Measurements from ENCODE around the gene PABPN1L. TPM values are rescaled to one million over a fixed set of nuclear protein-coding genes. Genes with fewer than 3 reads are reported as not detected.
A peak's percentile ranks its signal among the peaks of the same experiment; 100 is the strongest.

The PABPN1L gene
- total and polyA plus RNA-seq, 2 donors (not counting 1 experiment from before 2014, with no cell fraction given) = 0.21 to 0.84 TPM

DNA sequence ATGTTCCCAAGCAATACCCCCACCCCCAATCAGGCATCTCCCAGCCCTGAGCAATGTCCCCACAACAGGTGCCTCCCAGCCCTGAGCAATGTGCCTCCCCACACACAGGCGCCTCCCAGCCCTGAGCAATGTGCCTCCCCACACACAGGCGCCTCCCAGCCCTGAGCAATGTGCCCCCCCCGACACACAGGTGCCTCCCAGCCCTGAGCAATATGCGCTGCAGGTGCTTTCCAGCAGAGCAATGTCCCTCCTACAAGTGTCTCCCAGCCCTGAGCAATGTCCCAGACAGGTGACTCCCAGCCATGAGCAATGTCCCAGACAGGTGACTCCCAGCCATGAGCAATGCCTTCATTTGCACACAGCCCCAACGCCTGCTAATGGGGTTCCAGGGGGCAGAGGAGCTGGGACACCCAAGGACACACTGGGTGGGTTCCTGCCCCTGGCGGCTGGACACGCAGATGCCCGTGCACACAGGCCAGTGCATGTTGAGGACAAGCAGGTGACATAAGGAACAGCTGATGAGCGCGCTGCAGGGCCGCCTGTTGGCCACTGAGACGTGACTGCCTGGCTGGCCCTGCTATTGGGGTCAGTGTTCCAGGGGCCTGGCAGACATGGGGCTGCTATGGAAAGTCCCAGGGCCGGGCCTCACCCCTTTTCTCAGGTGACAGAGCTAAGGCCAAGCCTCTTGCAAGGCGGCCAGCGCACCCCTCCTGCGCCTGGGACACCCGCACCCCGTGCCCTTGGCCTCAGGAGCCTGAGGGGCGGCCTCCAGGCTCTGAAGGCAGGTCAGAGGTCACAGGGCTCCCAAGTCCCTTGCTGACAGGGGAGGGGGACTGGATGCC, 26.9 kb upstream of the PABPN1L start:
- no peak overlapping the region for H3K4me3 ChIP-seq (ENCODE audit: control extremely low read depth in 1 of 5, extremely low read depth in 1 of 5, insufficient read depth in 1 of 5, low read depth in 2 of 5, low read length in 4 of 5)
- H3K27ac ChIP-seq (ENCODE audit: low read length in 2 of 2) = no peak overlapping the region
- Mint-ChIP-seq H3K27ac (peak overlapping the region; percentile 10), H3K4me3 (no peak overlapping the region), H3K9me3 (ENCODE audit: insufficient read depth) (no peaks in the 10 kb centered on the region), H3K4me1 (peaks cover 12% of the 10 kb centered on the region), H3K27me3 (no peaks in the 10 kb centered on the region)
- peaks cover 83% of the 10 kb centered on the region for H4K20me1 ChIP-seq (ENCODE audit: control insufficient read depth, insufficient read depth, low read length, poor library complexity, severe bottlenecking)
- intact Hi-C loops (cut with micrococcal nuclease) = no loop called here
- H2AFZ ChIP-seq (ENCODE audit: insufficient read depth, low read depth, low read length, poor library complexity, severe bottlenecking) = no peak overlapping the region
- peaks cover 0 to 68% of the 10 kb centered on the region in 2 experiments for H3K36me3 ChIP-seq (replicated peaks in 1 of 2; ENCODE audit: control extremely low read depth in 1 of 2, control insufficient read depth in 1 of 2, extremely low read depth in 1 of 2, insufficient read depth in 2 of 2, low read length in 1 of 2)
- H3K27me3 ChIP-seq (replicated peaks in 1 of 4; ENCODE audit: control extremely low read depth in 1 of 4, control insufficient read depth in 3 of 4, insufficient read depth in 4 of 4, low read length in 3 of 4) = no peaks in the 10 kb centered on the region
- ATAC-seq (ENCODE audit: low read depth) (no peak), DNase-seq (no peak)
- 95% methylated on average over 19 of the region's 19 CpGs for WGBS (ENCODE audit: insufficient coverage)
- H3K79me2 ChIP-seq (ENCODE audit: control insufficient read depth, insufficient read depth, low read length) = peaks cover 36% of the 10 kb centered on the region
- H3K4me1 ChIP-seq (ENCODE audit: control insufficient read depth in 2 of 2, insufficient read depth in 2 of 2, low read length in 2 of 2) = peaks cover 15 to 17% of the 10 kb centered on the region in 2 donors
- no peak overlapping the region for H3K4me2 ChIP-seq (replicated peaks; ENCODE audit: low read depth, low read length, poor library complexity, severe bottlenecking)
- no peaks in the 10 kb centered on the region for H3K9me3 ChIP-seq (ENCODE audit: control extremely low read depth in 1 of 3, control insufficient read depth in 2 of 3, insufficient read depth in 1 of 3, low read length in 2 of 3)
- no peak for TF ChIP-seq EZH2 (IDR thresholded peaks at IDR 0.05; ENCODE audit: borderline replicate concordance, insufficient read depth, low read depth, low read length, poor library complexity, severe bottlenecking)
- TF ChIP-seq, protein P1, sequence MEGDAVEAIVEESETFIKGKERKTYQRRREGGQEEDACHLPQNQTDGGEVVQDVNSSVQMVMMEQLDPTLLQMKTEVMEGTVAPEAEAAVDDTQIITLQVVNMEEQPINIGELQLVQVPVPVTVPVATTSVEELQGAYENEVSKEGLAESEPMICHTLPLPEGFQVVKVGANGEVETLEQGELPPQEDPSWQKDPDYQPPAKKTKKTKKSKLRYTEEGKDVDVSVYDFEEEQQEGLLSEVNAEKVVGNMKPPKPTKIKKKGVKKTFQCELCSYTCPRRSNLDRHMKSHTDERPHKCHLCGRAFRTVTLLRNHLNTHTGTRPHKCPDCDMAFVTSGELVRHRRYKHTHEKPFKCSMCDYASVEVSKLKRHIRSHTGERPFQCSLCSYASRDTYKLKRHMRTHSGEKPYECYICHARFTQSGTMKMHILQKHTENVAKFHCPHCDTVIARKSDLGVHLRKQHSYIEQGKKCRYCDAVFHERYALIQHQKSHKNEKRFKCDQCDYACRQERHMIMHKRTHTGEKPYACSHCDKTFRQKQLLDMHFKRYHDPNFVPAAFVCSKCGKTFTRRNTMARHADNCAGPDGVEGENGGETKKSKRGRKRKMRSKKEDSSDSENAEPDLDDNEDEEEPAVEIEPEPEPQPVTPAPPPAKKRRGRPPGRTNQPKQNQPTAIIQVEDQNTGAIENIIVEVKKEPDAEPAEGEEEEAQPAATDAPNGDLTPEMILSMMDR (IDR thresholded peaks at IDR 0.05) = no peak
- POLR2A ChIA-PET = no interaction called here
- H3K9ac ChIP-seq (ENCODE audit: low read length) = no peak overlapping the region
- CTCF ChIA-PET = interaction anchor here (1.6 kb wide), 1 partner anchor 12 kb away, joined by 4 read pairs; no protein-coding TSS in a partner anchor

DNA sequence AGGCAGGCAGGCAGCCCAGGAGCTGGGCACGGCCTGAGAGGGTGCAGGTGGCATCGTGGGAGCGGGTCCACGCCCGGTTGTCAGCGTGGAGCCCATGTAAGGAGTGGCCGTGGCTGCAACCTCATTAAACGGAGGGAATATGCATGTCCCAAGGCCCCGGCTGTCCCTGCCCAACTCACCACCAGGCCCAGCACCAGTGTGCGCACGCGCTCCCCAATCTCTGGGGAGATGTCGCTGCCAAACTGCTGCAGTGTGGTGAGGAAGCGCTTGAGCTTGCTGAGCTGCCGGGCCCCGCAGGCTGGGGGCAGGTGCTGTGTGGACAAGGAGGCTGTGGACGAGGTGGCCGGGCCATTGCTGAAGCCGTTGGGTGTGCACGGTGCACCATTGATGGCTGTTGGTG, 25.6 kb upstream of the PABPN1L start:
- POLR2A ChIA-PET = no interaction called here
- no peak for TF ChIP-seq EZH2 (IDR thresholded peaks at IDR 0.05; ENCODE audit: borderline replicate concordance, insufficient read depth, low read depth, low read length, poor library complexity, severe bottlenecking)
- TF ChIP-seq, protein P1 (IDR thresholded peaks at IDR 0.05) = no peak
- no peaks in the 10 kb centered on the region for H3K27me3 Mint-ChIP-seq
- peaks cover 15 to 17% of the 10 kb centered on the region in 2 donors for H3K4me1 ChIP-seq (ENCODE audit: control insufficient read depth in 2 of 2, insufficient read depth in 2 of 2, low read length in 2 of 2)
- H3K9me3 ChIP-seq (ENCODE audit: control extremely low read depth in 1 of 3, control insufficient read depth in 2 of 3, insufficient read depth in 1 of 3, low read length in 2 of 3) = no peaks in the 10 kb centered on the region
- H2AFZ ChIP-seq (ENCODE audit: insufficient read depth, low read depth, low read length, poor library complexity, severe bottlenecking) = no peak overlapping the region
- peaks cover 12% of the 10 kb centered on the region for H3K4me1 Mint-ChIP-seq
- H3K4me3 ChIP-seq (ENCODE audit: control extremely low read depth in 1 of 5, extremely low read depth in 1 of 5, insufficient read depth in 1 of 5, low read depth in 2 of 5, low read length in 4 of 5) = no peak overlapping the region
- H3K9ac ChIP-seq (ENCODE audit: low read length) = no peak overlapping the region
- WGBS (ENCODE audit: insufficient coverage) = 95% methylated on average over 19 of the region's 20 CpGs
- no peaks in the 10 kb centered on the region for H3K27me3 ChIP-seq (replicated peaks in 1 of 4; ENCODE audit: control extremely low read depth in 1 of 4, control insufficient read depth in 3 of 4, insufficient read depth in 4 of 4, low read length in 3 of 4)
- H3K27ac ChIP-seq (ENCODE audit: low read length in 2 of 2) = no peak overlapping the region
- H3K36me3 ChIP-seq (replicated peaks in 1 of 2; ENCODE audit: control extremely low read depth in 1 of 2, control insufficient read depth in 1 of 2, extremely low read depth in 1 of 2, insufficient read depth in 2 of 2, low read length in 1 of 2) = peaks cover 0 to 67% of the 10 kb centered on the region in 2 experiments
- H4K20me1 ChIP-seq (ENCODE audit: control insufficient read depth, insufficient read depth, low read length, poor library complexity, severe bottlenecking) = peaks cover 82% of the 10 kb centered on the region
- H3K4me2 ChIP-seq (replicated peaks; ENCODE audit: low read depth, low read length, poor library complexity, severe bottlenecking) = no peak overlapping the region
- intact Hi-C loops (cut with micrococcal nuclease) = no loop called here
- H3K79me2 ChIP-seq (ENCODE audit: control insufficient read depth, insufficient read depth, low read length) = peaks cover 28% of the 10 kb centered on the region
- no peak for DNase-seq
- no peak overlapping the region for H3K4me3 Mint-ChIP-seq
- CTCF ChIA-PET = no interaction called here
- no peaks in the 10 kb centered on the region for H3K9me3 Mint-ChIP-seq (ENCODE audit: insufficient read depth)
- no peak overlapping the region for H3K27ac Mint-ChIP-seq
- no peak for ATAC-seq (ENCODE audit: low read depth)
